Stimulated activated naive CD8-positive, alpha-beta T cell treated with anti-CD3 and anti-CD28 coated beads, Interleukin-15, Interleukin-2, amounts not matched to agents 100 U/mL and 50 U/mL, for 24 hours (primary cell): ENCODE data around the gene KDM4C.

Experiments used
- ATAC-seq: fragments of 150-1000 bp; cut with Tn5 transposase; one replicate; pipeline ENCODE4 v1.10.0; 2021
- DNase-seq: peaks from one replicate; pipeline ENCODE4 v3.0.0; 2021

Gene KDM4C

DNA sequence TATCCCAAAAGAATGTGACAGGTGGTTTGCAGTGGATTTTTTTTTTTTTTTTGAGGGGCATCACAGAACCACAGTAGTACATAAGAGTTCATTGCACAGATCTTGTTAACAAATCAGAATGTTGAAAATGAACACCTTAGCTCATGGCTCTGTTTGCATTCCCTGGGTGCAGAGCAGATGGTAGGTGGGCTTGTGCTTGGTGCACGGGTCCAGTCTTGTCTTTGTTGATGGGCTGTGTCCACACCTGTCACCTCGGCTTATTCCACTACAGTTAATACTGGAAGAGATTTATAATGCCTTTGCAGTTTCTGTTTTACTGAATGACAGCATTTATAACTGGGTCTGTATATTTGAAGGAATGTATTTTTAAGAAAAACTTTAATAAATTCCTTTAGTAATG is 146.6 kb downstream of the KDM4C start:
- ATAC-seq (no peak), DNase-seq (no peak)

DNA sequence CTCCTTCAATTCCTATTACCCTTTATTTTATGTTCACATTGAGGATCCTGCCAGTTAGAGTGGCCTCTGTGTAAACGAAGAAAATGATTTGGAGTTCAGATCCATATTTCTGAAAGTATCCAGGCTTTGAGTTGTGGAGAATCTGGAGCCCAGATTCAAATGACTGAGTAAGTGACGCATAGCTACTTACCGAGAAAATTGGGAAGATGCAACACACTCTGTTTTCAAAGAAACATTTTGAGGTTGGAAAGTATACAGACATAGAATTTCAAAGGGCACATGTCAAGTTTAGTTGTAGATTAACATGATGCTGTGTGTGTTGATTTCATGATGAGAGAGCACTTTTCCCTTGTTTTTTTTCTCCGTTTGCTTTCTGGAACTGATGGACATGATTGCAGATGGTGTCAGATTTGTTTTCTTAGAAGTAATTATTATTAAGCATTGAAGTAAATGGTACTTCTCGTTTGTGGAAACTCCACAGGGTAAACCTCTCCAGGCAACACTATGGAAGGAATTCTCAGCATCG is 148.1 kb downstream of the KDM4C start:
- DNase-seq (no peak), ATAC-seq (no peak)

DNA sequence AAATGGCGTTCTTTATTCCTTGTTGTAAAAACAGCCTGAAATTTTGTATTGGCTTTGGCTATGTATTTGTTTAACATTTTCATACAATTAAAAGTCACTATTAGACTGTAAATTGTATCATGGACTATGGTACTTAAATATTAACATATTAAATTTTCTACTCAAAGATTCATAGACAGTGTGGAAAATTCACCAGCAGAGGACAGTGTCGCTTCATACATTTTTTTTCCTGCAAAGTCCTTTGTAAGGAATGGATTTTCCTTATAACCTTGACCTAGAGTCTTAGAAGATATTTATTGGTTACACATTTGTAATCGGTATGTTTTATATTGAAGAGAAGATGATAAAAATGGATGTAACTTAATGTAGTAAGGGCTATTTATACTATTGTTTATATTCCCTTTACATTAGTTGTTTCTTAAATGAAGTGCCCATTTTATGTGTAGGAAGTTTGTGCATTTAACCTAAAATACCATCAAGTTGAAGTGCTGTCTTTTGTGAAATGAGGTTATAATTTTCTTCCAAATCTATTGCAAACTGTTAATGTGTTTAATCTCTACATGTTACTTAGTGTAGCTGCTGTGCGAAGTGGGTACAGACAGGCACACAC is 150.1 kb downstream of the KDM4C start:
- ATAC-seq (no peak), DNase-seq (no peak)

DNA sequence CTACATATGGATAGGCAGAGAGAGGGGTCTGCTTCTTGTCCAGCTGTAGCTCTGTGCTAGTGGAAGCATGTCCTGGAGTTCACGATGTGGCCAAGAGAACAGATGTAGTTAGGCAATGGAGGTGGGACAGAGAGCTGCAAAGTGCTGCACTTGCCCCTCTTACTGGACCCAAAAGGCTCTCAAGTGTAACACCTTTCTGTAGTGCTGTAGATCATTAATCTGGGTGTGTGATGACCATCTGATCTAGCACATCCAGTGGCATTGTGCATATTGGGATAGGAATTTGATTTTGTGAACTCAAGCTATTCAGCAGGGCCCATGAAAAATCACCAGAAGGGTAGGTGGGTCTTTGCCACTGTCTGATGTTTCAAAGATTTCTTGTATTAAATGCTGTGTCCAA is 151.4 kb downstream of the KDM4C start:
- DNase-seq, result no peak
- no peak for ATAC-seq

DNA sequence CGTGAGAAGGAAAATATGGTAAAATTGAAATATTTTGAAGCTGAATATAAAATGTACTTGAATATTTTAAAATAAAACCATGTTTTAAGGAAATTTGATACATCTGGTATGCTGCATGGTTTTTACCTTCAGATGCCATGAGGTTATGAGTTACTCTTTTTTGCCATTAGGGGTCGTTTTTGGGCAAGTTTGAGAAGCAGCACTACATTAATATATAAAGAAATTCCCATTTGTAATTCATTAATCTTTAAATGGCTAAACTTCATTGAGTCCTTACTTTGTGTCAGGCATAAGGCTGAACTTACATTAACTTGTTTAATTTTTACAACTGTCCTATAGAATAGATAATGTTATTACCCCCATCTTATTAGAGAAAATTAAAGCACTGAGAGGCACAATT is 152.3 kb downstream of the KDM4C start:
- ATAC-seq (no peak), DNase-seq (no peak)

DNA sequence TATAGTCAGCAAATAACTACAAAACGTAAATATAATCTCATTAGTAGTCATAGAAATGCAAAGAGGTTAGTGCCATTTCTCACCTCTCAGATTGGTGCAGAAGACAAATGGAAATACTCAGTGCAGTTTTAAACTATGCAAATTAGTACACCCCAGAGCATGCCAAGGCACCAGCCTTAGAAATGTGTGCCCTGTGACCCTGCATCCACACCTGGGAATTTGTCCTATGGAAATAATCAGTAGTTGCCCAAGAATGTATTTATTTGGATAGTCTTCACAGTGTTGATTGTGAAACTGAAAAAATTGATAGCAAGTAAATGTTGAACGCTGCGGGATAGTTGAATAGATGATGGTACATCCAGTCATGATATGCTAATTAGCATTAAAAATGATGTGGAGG is 152.7 kb downstream of the KDM4C start:
- no peak for ATAC-seq
- no peak for DNase-seq

DNA sequence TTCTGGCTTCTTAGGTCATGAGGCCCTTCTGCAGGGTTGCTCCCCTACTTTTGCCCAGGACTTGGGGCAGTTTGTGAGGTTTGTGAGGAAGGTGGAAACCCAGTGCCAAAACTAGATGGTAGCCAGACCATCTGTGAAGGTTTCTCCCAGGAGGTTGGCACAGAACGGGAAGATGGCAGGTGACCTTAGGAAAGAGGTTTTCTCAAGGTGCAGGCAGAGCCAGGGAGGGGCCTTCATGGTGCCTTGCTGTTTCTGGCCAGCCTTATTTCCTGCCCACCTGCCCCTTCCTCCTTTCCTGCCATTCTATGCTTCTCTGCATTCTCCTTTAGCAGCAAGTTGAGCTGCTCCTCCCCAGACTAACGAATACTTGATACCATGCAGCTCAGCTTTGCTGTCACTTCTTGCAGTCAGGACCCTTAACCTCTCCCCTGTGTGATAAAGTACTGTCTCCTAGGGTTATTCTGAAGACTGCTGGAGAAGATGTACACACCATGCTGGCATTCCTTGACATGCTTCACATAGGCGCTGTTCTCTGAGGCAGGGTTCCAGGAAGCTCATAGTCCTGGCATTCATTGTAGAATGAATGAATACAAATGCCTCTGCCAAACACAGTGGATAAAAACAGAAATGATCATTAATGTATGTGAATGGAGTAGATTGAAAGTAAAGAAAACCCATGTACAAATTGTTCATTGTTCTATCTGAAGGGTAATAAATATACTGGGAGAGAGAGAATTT is 154.3 kb downstream of the KDM4C start:
- DNase-seq, result no peak
- ATAC-seq, result no peak

DNA sequence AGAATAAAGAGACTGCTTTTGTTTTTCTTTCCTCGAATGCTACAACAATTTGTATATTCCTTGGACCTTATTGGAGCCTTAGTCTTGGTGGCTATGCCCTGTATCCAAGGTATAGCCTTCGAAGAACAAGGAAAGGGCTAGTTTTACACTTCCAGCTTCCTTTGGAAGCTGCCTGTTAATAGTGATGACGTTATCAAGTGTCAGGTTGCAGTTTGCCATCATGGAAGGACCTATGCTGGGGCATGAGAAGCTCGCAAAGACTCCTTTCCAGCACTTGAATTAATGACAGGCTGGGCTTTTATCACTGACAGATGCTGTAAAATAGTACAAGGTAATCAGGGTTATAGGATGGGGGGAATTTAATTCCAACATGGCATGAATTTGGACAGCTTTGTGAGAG is 157.9 kb downstream of the KDM4C start:
- ATAC-seq (no peak), DNase-seq (no peak)

DNA sequence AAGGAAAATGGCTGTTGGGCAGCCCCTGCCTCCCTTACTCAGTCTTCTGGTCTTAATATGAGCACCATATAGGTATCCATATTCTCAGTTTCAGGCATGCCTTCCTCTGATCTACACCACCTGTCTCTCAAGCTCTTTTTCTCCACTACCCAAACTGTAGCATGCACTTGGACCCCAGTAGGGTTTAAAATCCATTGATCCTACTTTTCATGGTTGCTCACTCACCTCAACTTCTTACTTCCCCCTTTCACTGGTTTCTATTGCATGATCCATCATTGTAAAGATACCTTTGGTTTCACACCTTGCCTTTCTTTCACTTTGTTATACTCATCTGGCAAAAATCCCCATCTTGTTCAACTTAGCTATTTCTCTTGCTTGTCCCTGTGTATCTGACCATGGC is 159.4 kb downstream of the KDM4C start:
- ATAC-seq (peak; percentile 38), DNase-seq (no peak)

DNA sequence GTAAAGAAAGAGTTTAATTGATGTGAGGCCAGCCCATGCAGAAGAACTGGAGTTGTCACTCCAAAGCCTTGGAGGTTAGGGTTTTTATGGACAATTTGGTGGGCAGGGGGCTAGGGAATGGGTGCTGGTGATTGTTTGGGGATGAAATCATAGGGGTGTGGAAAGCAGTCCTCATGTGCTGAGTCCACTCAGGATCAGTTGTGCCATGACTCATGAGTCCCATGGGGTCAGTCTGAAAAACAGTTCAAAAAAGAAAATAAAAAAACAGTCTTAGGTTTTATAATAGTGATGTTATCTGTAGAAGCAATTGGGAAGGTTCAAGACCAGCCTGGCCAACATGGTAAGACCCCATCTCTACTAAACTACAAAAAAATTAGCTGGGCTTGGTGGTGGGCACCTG is 162.3 kb downstream of the KDM4C start:
- DNase-seq, result no peak
- no peak for ATAC-seq

DNA sequence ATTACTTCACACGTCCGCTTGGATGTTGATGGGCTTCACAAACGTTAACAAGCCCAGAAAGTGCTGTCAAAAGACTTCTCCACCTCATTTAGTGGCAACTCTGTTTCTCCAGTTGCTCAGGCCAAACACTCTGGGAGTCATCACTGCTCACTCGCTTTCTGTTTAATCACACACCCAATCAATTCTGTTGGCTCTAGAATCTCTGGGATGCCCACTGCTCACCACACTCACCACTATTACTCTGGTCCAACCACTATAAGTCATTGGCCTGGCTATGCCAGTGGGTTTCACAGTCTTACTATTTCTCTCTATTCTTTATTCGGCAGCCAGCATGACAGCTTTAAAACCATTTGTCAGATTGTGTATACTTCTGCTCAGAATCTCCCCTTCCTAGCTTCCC is 163.5 kb downstream of the KDM4C start:
- no peak for DNase-seq
- peak; percentile 42 for ATAC-seq

DNA sequence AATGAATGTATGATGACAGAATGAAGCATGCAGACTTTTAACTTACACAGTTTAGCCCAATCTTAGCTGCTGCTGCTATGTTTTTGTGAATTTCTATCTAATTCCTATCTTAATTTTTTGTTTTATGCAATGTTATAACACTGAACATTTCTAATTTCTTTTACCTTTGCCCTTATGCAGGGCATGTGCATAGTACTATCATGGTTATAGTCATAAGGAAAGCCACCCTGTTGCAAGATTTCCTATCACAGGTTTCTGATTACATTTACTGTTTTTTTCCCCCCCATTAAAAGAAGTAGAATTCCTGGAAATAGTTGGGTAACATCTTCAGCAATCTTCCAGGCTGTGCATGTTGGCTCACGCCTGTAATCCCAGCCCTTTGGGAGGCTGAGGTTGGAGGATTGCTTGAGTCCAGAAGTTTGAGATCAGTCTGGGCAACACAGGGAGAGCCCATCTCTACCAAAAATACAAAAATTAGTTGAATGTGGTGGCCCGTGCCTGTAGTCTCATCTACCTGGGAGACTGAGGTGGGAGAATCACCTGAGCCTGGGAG is 164.4 kb downstream of the KDM4C start:
- no peak for ATAC-seq
- DNase-seq, result no peak

DNA sequence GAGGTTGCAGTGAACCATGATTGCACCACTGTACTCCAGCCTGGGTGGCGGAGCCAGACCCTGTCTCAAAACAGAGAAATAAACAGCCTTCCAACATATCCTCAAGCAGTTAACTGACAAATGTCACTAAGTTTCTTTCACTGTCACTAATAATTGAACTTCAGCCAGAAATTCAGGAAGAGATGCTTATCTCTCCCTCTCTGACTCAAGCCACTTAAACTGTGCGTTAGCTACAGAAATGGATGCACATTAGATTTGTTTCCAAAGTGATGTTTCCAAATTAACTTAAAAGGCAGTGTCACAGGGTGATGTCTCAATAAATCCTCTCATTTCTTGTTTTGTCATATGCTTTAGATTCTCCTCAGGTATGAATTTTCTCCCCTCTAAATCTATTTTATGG is 164.9 kb downstream of the KDM4C start:
- no peak for DNase-seq
- no peak for ATAC-seq

DNA sequence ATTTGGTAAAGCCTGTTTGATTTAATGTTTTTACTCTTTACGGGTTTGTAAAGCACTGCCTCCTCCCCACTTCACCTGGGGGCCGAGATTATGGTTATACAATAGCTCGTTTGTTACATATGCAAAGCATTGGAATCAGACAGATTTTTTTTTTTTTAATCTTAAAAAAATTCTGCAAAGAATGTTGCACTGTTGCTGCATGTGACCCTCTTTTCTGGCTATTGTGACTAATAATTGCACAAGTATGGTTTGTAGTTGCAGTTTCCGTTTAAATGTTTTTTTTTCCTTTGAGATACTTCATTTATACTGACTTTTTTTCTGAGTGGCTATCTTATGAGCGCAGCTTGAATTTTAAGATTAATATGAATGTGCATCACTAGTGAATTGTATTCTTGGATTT is 165.3 kb downstream of the KDM4C start:
- DNase-seq (no peak), ATAC-seq (no peak)

DNA sequence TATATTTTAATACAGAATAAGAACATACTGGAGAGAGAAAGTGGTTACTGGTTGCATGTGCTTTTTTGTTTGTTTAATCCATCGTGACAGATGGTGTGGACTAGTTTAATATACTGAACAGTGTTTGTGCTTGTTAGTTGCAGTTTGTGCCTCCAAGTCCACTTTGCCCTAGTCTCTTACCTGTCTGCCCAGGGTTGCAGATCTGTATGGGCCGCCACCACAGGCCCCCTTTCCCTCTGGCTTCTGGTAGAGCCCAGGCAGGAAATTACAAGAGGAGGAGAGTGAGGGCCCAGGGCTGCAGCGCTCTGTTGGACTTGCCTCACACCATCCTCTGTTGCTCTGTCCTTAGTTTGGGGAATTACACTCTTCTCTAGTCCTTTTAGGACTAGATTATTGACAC is 166.4 kb downstream of the KDM4C start:
- ATAC-seq, result no peak
- DNase-seq, result no peak

DNA sequence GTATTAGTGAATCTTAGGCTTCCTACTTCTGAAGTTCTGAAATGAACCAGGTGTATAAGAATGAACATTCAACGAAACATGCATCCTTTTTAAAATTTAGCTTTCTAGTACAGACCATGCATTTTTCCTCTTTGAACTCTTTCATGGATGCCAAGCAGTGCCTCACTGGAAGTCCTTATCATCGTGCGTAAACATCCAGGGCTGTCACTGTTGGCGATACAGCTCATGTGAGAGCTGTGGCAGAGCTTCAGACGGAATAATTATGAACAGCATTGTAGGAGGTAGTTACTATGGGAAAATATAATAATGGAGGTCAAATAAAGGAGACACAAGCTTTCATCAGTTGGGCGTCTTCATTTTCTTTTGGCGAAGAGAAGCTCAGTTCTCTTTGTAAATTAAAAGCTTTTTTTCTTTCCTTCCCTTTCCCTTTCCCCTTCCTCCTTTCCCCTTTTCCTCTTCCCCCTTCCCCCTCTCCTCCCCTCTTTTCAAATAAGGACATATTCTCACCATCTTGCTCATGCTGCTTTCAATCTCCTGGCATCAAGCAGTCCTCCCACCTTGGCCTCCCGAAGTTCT is 167.3 kb downstream of the KDM4C start:
- no peak for DNase-seq
- no peak for ATAC-seq

DNA sequence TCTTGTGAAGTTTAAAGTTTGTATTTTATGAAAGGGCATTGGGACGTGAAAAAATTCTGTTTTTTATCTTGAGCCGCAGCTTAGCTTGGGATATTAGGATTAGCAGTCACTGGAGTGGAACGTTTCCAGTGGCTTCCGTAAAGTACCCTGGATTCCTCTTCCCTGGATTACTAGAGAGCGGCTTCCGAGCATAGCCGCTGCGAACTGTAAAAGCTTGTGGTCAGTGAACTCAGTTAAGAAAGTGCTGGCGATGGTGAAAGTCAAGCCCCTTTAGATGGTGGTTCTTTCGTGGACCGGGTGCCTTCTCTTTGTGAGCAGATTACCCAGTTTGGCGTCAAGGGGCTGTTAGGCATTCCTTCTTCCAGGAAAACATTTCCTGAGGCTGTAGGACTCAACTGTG is 168.1 kb downstream of the KDM4C start:
- no peak for ATAC-seq
- DNase-seq, result no peak

DNA sequence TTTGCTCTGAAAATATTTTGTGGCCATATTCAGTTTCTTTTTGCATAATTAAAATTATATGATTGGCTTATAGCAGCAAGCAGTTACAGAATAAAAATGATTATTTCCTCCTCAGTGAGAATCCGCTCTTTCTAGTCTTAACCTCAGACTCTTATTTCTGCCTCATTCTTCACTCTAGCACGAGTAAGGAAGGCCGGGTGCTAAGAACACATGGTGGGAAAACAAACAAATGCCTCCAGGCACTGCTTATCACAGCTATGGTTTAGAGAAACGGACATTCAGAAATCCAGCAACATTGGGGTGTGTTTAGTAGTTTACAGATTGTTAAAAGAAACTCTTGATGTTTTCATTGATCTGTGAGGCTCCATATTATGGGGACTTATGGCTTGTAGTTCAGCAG is 168.7 kb downstream of the KDM4C start:
- ATAC-seq, result no peak

DNA sequence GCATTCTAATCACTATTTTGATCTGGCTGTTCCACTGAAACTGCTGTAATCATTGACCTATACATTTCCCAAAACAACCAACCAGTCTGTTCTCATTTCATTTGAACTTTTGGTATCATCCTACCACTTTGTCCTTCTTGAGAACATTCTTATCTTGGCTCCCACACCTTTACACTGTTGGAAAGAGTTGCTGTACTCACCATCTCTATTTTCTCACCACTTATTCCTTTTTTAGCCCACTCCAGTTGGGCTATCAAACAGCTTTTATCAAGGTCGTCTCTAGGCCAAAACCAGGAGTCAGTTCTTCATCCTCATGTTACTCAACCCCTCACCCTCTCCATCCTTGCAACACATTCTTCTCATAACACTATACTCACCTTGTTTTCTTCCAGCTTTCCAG is 170.1 kb downstream of the KDM4C start:
- DNase-seq (no peak), ATAC-seq (no peak)

More for the DNA sequence above, 168.7 kb downstream of the KDM4C start:
- DNase-seq, result no peak

DNA sequence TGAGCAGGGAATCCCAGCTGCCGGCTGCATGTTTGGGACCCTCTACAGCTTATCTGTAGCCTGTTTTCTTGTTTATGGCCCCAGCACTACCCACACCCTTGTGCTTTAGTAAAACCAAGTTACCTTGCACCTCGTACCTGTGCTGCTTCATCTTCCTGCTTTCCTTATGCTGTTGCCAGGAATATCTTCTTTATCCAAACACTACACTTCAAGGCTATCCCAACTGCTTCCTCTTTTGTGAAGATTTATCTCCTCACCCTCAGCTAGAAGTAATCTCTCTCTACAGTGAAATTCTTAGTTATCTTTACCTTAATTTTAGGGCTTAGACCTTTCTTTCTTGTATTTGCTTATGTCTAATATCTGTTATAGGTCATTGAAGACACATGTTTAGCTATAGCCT is 171.1 kb downstream of the KDM4C start:
- DNase-seq (no peak), ATAC-seq (no peak)

DNA sequence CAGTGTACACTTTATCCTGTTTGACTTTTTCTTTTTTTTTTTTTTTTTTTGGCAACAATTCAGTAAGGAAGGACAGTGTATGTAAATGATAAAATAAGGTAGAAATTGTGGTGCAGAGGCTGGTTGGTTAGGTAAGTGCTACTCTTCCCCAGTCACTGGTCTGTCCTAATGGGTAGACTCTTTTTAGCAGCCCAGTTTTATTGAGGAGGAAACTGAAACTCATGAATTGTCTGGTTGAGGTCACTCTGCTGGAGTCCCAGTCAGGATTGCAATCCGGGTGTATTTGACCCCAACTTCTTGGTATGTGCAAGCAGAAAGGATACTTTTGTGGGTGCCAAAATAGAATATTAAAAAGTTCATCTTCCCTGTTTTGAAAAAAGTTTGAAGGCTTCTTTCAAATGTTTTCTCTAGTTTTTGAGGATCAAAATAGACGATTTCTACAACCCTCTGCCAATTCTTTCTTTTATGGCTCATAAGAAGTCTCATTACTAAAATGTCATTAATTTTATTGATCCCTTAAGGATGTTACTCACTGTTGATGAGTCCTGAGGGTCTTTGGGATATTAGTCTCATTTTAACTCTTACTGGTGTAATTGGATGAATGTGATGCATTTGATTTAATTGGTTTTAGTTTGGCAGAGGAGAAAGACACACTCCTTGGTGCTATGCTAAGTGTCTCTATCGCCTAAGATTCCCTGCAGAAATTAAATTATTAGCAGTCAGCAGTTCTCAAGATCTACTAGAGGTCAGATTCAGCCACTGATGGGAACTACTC is 171.9 kb downstream of the KDM4C start:
- ATAC-seq (no peak), DNase-seq (no peak)

DNA sequence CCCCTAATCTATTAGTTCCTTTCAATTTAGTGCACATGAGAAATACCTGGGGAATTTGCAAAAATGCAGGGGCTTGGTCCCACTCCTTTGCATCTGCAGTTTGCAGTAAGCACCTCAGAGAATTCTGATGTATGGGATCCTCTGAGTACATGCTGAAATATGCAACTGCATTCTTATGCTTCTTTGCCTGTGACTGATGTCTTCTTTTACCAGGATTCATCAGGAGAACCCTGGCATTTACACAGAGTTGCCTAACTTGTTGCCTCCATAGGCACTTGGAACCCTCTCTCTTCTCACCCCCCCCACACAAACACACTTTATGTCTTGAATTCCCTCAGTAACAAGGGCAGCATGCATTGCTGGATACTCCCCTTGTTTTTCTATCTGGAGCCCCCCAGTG is 173.1 kb downstream of the KDM4C start:
- no peak for DNase-seq

DNA sequence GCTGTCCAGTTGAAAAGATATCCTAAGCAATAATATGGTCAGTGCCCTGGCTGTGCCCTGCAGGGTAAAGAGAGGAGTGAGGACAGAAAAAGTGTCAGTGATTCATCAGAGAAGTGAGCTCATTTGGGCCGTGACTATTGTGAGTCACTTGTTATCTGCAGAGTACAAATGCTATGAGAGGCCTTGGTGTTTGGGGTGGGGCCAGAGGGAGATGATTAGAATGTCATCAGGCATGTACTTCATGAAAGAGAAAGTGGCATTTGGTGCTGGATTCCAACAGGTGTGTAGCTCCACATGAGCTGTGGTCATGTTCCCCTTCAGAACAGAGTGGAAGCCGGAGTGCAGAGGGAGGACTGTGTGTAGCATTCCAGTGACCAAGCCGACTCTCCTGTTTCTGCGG is 174.1 kb downstream of the KDM4C start:
- DNase-seq (peak; percentile 46), ATAC-seq (peak; percentile 100)

More for the DNA sequence above, 173.1 kb downstream of the KDM4C start:
- no peak for ATAC-seq
